Testis (tissue), 2 donors: ENCODE measurements around the gene IFNGR2.

Experiments
- POLR2A ChIP-seq: fragments of 450-650 bp; IDR thresholded peaks from one replicate; pipeline ENCODE4 v1.6.1; 2017; ENCODE audit warnings: antibody characterized with exemption, mild to moderate bottlenecking, moderate library complexity
- TF ChIP-seq, protein P1 (sequence below), 3 experiments: fragments of 450-650 bp in 2 of 3; fragments of 200-600 bp in 1 of 3; sonication (generic) in 1 of 3; IDR thresholded peaks; one replicate each; pipeline ENCODE4 v1.5.1; 2016 to 2019; ENCODE audit warnings: antibody characterized with exemption in 3 of 3, mild to moderate bottlenecking in 2 of 3, moderate library complexity in 1 of 3

- TF ChIP-seq, protein P1, sequence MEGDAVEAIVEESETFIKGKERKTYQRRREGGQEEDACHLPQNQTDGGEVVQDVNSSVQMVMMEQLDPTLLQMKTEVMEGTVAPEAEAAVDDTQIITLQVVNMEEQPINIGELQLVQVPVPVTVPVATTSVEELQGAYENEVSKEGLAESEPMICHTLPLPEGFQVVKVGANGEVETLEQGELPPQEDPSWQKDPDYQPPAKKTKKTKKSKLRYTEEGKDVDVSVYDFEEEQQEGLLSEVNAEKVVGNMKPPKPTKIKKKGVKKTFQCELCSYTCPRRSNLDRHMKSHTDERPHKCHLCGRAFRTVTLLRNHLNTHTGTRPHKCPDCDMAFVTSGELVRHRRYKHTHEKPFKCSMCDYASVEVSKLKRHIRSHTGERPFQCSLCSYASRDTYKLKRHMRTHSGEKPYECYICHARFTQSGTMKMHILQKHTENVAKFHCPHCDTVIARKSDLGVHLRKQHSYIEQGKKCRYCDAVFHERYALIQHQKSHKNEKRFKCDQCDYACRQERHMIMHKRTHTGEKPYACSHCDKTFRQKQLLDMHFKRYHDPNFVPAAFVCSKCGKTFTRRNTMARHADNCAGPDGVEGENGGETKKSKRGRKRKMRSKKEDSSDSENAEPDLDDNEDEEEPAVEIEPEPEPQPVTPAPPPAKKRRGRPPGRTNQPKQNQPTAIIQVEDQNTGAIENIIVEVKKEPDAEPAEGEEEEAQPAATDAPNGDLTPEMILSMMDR (IDR thresholded peaks at IDR 0.05), result no peak
- TF ChIP-seq POLR2A, result no peak
Measured at GRCh38 chr21:33419538-33420123, 16.4 kb downstream of the IFNGR2 start.
